DMS153 (cell line): ENCODE measurements around the gene DOCK1.
"Not testable (repeated sequence)": the region's sequence is repeated elsewhere in the genome, so short reads cannot be mapped to it uniquely, and the experiment has no call there.

Experiments used
- DNase-seq: peaks from one replicate; lab custom pipeline; 2025; lab: John Stamatoyannopoulos, UW

Gene DOCK1

DNA sequence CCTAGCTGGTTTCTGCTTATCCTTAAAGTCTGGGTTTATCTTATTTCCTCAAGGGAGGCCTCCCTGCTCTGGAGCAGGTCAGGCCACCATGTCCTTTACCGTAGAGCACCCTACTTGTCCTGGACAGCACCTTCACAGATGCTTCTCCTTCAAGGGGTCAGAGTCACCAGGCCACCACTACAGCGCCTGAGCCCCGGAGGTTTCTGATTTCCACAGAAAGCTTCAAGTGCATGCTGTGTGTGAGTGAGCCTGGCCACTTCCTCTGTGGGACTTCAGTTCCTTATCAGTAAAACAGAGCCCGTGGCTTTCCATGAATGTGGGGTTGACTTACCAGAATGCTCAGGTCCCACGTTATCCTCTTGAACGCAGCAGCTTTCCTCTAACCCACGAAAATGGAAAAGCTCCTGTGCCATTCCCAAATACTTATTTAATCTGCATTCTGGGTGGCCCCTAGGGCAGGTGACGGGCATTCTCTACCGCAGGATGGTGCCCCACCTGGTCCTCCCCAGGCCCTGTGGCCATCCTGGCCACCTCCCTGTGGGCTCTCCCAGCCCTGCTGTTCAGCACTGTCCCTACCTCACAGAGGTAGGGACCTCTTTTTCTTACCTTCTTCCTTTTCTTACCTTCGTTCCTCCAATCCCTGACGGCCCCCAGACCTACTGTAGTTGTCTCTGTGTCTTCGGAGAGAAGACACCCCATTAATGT lies 1.4 kb upstream of the DOCK1 start:
- DNase-seq: no peak

DNA sequence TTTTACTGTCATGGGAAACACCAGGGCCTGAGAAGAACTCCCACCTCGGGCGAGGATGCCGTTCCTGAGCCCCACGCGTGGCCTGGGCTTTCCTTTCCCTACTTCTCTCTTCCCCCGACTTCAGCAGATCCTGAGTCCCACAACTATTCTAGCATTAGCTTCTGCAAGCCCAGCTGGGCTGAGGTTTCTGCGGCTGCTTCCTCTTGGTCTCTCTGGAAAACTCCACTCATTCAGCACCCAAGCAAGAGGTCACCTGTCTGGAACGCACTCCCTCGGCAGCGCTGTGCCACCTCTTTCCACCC lies 761 bp upstream of the DOCK1 start:
- no peak for DNase-seq

DNA sequence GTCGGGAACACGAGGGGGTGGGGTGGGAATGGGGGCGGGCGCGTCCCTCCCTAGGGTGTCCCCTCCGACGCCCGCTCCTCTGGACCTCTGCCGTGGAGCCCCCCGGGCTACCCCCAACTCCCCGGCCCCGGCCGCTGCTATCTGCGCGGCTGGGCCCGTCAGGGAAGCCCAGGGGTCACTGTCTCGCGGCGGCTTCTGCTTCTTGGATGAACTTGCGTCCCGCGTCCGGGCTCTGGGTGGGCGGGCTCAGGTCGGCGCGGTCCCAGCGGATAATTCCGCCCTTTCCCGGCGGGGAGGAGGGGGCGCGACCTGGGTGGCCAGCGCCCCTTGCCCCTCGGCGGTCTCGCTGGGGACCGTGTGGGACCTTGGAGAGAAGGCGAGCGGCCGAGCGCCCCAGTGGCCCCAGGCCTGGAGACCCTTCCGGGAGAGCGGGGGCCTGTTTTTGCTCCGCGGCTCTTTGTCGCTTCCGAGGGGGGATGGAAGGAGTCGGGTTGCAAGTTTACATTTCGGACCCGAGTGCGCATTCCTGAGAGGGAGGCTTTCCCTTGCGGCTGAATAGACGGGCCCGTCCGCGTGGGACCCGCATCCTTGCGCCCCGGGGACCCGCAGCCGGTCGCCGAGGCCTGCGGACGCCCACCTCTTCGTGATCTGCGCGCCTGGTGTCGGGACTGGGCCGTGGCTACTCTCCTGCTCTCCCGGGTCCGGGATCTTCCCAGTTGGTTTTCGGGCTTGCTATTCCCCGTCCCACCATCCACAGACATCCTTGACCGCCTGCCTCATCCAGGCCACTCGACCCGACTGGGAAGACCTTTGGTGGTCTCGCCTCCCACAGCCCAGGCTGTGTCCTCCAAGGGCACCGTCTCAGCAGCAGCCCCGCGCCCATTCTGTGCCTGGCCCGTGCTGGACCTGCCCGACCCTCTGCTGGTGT lies 812 bp downstream of the DOCK1 start:
- DNase-seq: no peak

DNA sequence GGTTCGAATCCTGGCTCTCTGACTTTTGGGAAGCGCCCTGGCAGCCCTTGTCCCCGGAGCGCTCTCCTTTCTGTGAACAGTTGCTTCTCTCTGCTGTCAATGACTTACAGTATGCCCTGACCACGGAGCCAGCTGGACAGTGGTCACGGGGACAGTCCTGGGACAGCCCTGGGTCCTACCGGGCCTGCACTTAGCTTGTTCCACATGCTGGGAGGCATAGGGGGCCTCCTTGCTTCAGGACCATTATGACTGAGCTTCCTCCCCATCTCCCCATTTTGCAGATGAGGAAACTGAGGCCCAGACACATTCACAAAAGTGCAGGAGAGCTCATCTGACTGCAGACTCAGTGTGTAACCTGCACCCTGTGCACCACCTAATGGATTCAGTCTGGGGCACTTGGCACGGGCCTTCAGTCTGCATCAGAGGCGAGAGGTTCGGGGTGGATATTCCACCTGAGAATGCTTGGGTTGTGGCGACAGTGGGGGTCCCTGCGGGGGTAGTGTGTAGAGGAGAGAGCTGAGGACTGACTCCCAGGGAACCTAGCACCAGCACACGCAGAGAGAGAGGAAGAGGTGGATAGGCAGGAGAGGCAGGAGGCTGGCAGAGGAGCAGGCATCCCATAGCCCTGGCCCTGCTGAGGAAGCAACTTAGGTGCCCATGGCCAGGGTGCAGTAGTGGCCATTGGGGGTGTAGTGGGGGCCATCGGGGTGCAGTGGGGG lies 1.6 kb downstream of the DOCK1 start:
- no peak for DNase-seq

DNA sequence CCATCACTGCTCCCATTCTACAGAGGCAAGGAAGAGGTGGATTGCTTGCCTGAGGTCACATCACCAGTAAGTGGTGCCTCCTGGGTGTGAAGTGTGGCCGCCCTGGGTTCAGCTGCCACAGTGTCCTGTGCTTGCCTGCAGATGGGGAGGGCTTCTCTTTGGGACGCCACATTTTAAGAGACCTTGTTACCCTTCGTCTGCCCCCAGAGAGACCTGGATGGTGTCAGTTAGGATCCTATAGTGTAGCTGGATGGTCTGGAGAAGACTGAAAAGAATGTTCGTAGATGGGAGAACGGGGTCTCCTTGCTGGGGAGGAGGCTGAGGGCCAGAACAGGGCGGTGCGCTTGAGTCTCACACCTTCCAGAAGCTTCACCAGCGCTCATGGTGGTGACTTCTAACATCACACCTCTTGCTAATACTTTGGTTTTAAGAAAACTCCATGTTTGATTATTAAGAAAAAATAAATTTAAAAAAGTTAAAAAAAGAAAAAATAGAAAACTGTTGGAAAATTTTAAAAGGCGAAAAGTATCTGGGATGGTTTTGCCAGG lies 2.3 kb downstream of the DOCK1 start:
- no peak for DNase-seq

DNA sequence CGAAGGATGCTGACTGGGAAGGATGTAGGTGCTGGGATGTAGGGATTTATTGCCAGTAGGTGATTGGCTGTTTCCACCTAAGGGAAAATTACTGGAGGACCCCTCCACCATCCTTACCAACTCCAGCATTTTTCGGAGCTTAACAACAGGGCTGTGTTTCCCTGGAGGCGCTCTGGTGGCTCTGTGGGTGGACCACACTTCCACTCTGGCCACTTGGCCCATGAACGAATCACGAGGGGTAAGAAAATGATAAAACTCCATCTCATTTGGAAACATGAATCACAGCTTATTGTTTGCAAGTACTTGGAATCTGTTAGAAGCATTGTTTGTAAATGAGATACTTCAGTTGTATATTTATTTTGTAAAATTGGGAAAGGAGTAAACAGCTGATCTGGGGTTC lies 3.0 kb downstream of the DOCK1 start:
- DNase-seq: no peak

GRCh38 chr10:126908729-126909128 lies 3.5 kb downstream of the DOCK1 start:
- no peak for DNase-seq

- DNase-seq: no peak
Measured at GRCh38 chr10:126909147-126909546, 3.9 kb downstream of the DOCK1 start.

DNA sequence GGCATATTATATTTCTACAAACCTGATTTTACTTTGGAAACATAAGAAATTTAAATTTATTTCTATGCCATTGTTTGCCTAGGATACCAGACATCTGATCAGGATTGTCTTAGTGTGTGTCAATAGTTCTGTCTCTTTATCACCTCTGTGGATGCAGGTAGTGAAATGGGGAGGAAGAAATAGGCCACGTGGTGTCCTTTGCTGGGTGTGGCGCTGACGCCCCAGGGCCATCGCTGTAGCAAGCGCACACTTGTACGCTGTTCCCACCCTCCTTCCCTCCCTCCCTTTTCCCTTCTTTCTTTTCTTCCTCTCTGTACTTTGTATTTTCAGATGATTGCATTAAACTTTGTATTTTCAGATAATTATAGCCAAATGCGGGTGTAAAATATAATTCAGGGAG lies 5.0 kb downstream of the DOCK1 start:
- no peak for DNase-seq

DNA sequence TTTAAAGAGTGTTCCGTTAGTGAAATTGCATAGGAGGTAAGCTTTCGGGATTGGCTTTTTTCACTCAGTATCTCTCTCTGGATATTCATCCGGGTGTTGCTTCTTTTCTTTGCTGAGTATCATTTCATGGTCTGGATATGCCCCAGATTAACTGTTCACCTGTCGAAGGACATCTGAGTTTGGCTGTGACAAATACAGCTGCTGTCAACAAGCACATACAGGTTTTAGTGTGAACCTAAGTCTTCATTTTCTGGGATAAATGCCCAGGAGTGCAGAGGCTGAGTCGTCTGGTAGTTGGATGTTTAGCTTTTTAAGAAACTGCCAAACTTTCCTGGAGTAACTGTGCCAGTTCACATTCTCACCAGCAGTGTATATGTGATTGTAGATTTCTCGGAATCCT lies 5.6 kb downstream of the DOCK1 start:
- DNase-seq: no peak

- no peak for DNase-seq
Measured at GRCh38 chr10:126911301-126911700, 6.1 kb downstream of the DOCK1 start.

GRCh38 chr10:126913316-126913715 lies 8.1 kb downstream of the DOCK1 start:
- DNase-seq: no peak

- DNase-seq: no peak
Measured at GRCh38 chr10:126914561-126914960, 9.3 kb downstream of the DOCK1 start.

- DNase-seq: not testable (repeated sequence)
Measured at GRCh38 chr10:126916952-126917351, 11.7 kb downstream of the DOCK1 start.

GRCh38 chr10:126917375-126917774 lies 12.1 kb downstream of the DOCK1 start:
- DNase-seq: no peak

- no peak for DNase-seq
Measured at GRCh38 chr10:126917975-126918908, 13.0 kb downstream of the DOCK1 start.

DNA sequence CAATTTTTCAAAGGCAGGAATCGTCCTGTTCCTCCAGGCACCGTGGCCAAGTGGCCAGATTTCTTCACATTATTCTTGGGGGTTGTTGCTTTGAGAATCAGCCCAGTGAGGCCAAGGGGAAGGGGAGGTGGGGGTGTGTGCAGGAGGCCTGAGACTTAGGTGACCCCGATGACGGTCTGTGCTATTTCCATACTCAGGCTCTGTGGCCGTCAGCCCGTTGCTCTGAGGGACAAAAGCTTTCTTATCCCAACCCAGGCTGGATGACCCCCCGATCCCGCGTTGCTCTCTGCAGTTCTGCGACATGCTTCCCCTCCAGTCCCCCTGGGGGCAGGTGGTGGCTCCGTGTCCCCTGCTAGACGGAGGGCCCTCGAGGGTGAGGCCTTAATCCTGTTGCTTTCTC lies 14.2 kb downstream of the DOCK1 start:
- DNase-seq: no peak

GRCh38 chr10:126921162-126921561 lies 15.9 kb downstream of the DOCK1 start:
- no peak for DNase-seq

DNA sequence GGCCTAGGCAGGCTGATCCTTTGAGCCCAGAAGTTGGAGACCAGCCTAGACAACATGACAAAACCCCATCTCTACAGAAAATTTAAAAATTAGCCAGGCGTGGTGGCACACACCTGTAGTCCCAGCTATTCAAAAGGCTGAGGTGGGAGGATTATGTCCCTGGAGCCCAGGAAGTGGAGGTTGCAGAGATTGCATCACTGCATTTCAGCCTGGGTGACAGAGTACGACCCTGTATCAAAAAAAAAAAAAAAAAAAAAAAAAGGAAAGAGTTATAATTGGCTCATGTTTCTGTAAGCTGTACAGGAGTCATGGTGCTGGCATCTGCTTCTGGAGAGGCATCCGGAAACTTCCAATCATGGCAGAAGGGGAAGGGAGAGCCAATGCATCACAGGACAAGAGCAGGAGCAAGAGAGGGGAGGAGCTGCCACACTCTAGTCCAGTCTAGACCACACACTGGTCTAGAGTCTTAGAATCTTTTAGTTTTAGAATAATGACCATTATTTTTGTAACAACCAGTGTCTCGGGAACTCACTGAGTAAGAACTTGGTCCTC lies 16.8 kb downstream of the DOCK1 start:
- DNase-seq: no peak

DNA sequence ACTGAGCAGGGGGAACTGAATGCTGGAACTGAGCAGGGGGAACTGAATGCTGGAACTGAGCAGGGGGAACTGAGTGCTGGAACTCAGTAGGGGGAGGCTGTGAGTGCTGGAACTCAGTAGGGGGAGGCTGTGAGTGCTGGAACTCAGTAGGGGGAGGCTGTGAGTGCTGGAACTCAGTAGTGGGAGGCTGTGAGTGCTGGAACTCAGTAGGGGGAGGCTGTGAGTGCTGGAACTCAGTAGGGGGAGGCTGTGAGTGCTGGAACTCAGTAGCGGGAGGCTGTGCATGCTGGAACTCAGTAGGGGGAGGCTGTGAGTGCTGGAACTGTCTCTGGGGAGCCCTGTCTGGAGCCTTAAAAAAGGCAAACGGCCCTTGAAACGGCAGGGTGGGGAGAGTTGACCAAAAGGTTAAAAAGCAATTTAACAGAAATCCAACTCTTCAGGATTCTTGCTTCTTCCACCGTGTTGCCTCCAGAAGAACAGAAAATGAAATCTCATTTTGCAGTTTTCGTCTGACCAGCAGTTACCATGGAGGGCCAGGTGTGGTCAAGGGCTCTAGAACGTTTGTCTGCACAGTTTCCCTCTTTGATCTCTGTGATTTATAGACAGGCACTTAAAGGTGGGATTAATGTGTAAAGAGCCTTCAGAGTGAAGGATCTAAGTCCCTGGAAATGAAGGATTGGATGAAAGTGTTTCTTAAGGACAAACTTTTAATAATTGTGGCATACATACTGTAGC lies 19.1 kb downstream of the DOCK1 start:
- no peak for DNase-seq

DNA sequence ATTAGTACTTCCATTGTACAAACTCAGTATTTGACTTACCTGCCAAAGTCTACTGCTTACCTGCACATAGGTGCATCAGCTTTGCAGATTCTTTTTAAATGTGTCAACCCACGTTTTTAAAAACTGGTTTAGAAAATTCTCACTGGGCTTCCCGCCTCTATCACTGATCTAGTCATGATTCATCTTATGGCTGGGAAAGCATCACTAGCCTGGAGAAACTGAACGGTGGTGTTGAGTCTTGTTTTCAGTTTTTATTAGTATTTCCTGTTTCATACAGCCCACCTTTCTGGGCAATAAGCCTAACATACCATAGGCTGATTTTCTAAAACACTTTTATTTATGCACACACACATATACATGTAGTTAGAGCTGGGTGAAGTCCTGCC lies 19.7 kb downstream of the DOCK1 start:
- DNase-seq: no peak
